Astrocyte (in vitro differentiated cells and primary cell): ENCODE results near the gene ALDOB.

ENCODE experiments used
- CTCF ChIP-seq: IDR thresholded peaks from 2 replicates; pipeline ENCODE4 v1.5.1; 2011; ENCODE audit warnings: low read depth, mild to moderate bottlenecking, inconsistent platforms, low read length, moderate library complexity; ENCODE audit not compliant: insufficient read depth
- EZH2 ChIP-seq: IDR thresholded peaks from 2 replicates; pipeline ENCODE4 v1.6.1; 2012; ENCODE audit warnings: mild to moderate bottlenecking, low read length, inconsistent platforms; ENCODE audit not compliant: insufficient read depth

DNA sequence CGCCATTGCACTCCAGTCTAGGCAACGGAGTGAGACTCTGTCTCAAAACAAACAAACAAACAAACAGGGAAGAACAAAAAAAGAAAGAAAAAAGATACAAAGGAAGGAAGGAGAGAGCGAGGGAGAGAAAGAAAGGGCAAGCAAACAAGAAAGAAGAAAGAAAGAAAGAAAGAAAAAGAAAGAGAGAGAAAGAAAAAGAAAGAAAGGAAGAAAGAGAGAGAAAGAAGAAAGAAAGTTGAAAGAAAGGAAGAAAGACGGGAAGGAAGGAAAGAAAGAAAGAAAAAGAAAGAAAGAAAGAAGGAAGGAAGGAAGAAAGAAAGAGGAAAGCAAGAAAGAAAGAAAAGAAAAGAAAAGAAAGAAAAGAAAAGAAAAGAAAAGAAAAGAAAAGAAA is 13.1 kb upstream of the ALDOB start:
- TF ChIP-seq CTCF (no peak), EZH2 (no peak)
